ENCODE data around the gene BAZ2B.

Gene BAZ2B

GRCh38 chr2:159613091-159613490 lies 3.3 kb downstream of the BAZ2B start:
- DNase-seq (ENCODE audit: extremely low spot score), result no peak
- ChIA-PET POLR2A (interaction anchor here (2.5 kb wide), 1 partner anchor 99 kb away, joined by 12 read pairs; the partner anchor contains the start of gene MARCHF7), CTCF (interaction anchor here (1.0 to 1.3 kb wide), 2 partner anchors 9 to 12 kb away, joined by 3 to 4 read pairs; no protein-coding TSS in a partner anchor)
- TF ChIP-seq, protein P1, sequence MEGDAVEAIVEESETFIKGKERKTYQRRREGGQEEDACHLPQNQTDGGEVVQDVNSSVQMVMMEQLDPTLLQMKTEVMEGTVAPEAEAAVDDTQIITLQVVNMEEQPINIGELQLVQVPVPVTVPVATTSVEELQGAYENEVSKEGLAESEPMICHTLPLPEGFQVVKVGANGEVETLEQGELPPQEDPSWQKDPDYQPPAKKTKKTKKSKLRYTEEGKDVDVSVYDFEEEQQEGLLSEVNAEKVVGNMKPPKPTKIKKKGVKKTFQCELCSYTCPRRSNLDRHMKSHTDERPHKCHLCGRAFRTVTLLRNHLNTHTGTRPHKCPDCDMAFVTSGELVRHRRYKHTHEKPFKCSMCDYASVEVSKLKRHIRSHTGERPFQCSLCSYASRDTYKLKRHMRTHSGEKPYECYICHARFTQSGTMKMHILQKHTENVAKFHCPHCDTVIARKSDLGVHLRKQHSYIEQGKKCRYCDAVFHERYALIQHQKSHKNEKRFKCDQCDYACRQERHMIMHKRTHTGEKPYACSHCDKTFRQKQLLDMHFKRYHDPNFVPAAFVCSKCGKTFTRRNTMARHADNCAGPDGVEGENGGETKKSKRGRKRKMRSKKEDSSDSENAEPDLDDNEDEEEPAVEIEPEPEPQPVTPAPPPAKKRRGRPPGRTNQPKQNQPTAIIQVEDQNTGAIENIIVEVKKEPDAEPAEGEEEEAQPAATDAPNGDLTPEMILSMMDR (IDR thresholded peaks at IDR 0.05; ENCODE audit: control extremely low read depth, extremely low read depth, low read depth, missing control alignments), result no peak

DNA sequence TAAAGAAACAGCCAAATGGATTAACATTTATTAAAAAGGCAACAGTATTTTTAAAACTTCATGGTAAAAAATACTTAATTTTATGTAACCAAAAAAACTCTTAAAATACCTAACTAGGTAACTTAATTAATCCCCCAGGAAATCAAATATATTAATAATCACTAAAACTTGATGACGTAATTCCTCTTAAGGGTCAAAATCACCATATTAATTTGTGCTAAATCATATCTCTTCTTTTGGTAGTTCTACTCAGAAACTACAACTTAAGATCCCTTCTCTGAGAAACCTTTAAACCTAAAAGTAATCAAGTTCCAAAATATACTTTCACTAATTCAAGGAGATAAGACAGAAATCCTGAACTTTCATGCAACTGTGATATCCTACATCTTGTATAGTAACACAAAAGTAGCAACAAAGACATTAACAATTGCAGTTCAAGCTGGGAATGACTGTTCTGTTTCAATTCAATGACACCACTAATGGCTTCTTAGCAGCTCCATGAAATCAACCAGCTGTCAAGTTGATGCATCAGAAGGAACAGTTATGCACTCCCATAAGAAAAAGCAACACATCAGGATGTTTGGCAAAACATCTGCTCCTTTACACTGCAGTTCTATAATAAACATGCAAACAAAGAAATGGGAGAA lies 4.0 kb downstream of the BAZ2B start:
- DNase-seq (ENCODE audit: extremely low spot score), result no peak

DNA sequence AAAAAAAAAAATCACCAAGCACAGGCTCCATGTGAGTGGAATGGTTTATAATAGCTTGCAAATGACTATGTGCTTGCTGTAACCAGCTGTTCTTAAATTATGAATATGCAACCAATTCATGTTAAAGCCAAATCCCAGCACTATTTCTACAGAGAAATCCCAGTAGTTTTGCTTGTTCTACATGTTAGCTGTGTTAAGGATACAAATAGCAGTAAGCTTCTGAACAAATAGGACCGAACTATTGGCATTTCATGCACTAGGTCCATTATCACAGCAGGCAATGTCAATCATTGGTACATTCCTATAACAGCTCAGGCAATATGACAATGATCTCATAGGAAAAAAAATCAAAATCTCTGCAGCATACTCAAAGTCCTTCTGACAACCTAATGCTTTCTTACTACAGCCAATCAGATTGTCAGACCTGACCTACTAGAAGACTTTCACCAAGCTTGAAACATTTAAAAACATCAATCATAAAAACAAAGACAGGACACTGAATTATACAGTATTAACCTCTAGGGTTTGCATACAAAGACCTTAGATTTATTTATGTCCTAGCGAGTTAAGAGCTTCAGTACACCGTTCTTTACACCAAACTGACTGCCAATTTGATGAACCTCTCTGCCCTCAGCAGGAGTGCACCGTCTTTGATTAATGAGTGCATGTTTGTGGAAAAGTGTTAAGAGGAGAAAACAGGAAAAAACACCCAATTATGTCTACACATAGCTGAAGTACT lies 6.4 kb downstream of the BAZ2B start:
- ChIA-PET POLR2A (interaction anchor here (0.7 kb wide), 1 partner anchor 321 kb away, joined by 3 read pairs; no protein-coding TSS in a partner anchor), CTCF (interaction anchor here (1.0 to 2.3 kb wide), 5 partner anchors 12 to 164 kb away, joined by 3 to 12 read pairs (median 3); no protein-coding TSS in a partner anchor)
- DNase-seq (ENCODE audit: extremely low spot score), result no peak
- TF ChIP-seq, protein P1 (IDR thresholded peaks at IDR 0.05; ENCODE audit: control extremely low read depth, extremely low read depth, low read depth, missing control alignments), result no peak

More for the DNA sequence above, 4.0 kb downstream of the BAZ2B start:
- ChIA-PET POLR2A (no interaction called here), CTCF (interaction anchor here (1.3 kb wide), 1 partner anchor 10 kb away, joined by 4 read pairs; no protein-coding TSS in a partner anchor)
- TF ChIP-seq, protein P1 (IDR thresholded peaks at IDR 0.05; ENCODE audit: control extremely low read depth, extremely low read depth, low read depth, missing control alignments), result no peak

DNA sequence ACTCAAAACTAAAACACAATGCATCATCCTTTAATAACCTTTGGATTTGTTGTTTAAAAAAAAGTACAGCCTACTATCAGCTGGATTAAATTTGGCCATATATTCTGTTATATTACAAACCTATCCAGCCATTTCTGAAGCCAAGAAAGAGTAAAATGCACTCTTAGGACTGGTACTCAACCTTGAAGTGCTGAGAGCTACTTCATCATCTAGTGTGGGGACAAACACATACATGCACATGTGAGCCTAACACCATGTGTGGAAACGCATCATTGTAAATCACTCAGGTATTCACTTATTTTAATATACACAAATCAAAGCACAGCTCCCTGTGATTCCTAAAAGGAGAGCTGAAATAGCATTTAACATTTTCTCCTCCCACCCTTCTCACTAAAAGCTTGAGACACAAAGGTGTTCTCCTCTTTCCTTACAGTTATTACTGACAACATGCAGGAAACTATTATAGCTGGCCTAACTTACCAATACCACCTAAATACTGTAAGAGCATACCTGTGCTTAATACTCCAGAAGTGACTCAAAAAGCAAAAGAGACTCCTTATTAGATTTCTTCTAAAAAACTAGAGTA lies 7.5 kb downstream of the BAZ2B start:
- CTCF ChIA-PET, result interaction anchor here (1.1 to 2.3 kb wide), 4 partner anchors 11 to 96 kb away, joined by 4 to 12 read pairs (median 4); no protein-coding TSS in a partner anchor
- no peak for DNase-seq (ENCODE audit: extremely low spot score)
- POLR2A ChIA-PET, result interaction anchor here (0.7 kb wide), 1 partner anchor 322 kb away, joined by 3 read pairs; no protein-coding TSS in a partner anchor
- TF ChIP-seq, protein P1 (IDR thresholded peaks at IDR 0.05; ENCODE audit: control extremely low read depth, extremely low read depth, low read depth, missing control alignments), result no peak

GRCh38 chr2:159608108-159608507 lies 8.2 kb downstream of the BAZ2B start:
- TF ChIP-seq, protein P1 (IDR thresholded peaks at IDR 0.05; ENCODE audit: control extremely low read depth, extremely low read depth, low read depth, missing control alignments), result no peak
- ChIA-PET CTCF (interaction anchor here (1.4 kb wide), 1 partner anchor 14 kb away, joined by 4 read pairs; no protein-coding TSS in a partner anchor), POLR2A (no interaction called here)
- DNase-seq (ENCODE audit: extremely low spot score), result no peak

GRCh38 chr2:159606287-159606686 lies 10.1 kb downstream of the BAZ2B start:
- no peak for DNase-seq (ENCODE audit: extremely low spot score)
- ChIA-PET POLR2A (no interaction called here), CTCF (no interaction called here)
- TF ChIP-seq, protein P1 (IDR thresholded peaks at IDR 0.05; ENCODE audit: control extremely low read depth, extremely low read depth, low read depth, missing control alignments), result no peak

Measured in GM10248 (cell line).